PC-9 (cell line): ENCODE results near the gene RBM19. TPM values are rescaled to one million over a fixed set of nuclear protein-coding genes. Genes with fewer than 3 reads are reported as not detected.

Experiments used
- BruUV-seq: library from RNA; stranded (reverse); fragments of 400-500 nt; replicated peaks from 2 replicates; lab custom pipeline; 2021; lab: Mats Ljungman, UMichigan
- CTCF ChIA-PET: fragments of 300-600 bp; sonication (Branson Sonifier 250); formaldehyde crosslinking; loops from one replicate; lab custom pipeline; 2022; ENCODE audit warnings: antibody characterized with exemption; lab: Charles Lee
- POLR2A ChIA-PET: fragments of 300-600 bp; sonication (Branson Sonifier 250); formaldehyde crosslinking; loops from one replicate; lab custom pipeline; 2022; ENCODE audit warnings: antibody characterized with exemption; ENCODE audit not compliant: unreplicated experiment; lab: Charles Lee
- DNase-seq, 2 experiments: peaks; one replicate each; pipeline versions ENCODE4 v3.0.0 to v3.0.0-alpha.2; 2015 to 2022; ENCODE audit warnings: mixed read lengths in 1 of 2
- H2AFZ ChIP-seq: fragments of 200-600 bp; sonication (generic); 2 replicates; pipeline ENCODE4 v1.8.1; 2017; ENCODE audit warnings: antibody characterized with exemption
- H3F3A ChIP-seq: fragments of 200-600 bp; sonication (generic); 2 replicates; pipeline ENCODE4 v1.8.1; 2017; ENCODE audit warnings: antibody characterized with exemption, mild to moderate bottlenecking, low read depth; ENCODE audit not compliant: insufficient read depth
- H3K27ac ChIP-seq: fragments of 200-600 bp; sonication (generic); 2 replicates; pipeline ENCODE4 v1.6.1; 2016; ENCODE audit warnings: mixed run types
- H3K27me3 ChIP-seq: fragments of 200-600 bp; sonication (generic); 2 replicates; pipeline ENCODE4 v1.6.1; 2016; ENCODE audit warnings: low read depth, mixed run types; ENCODE audit not compliant: insufficient read depth
- H3K36me3 ChIP-seq: fragments of 200-600 bp; sonication (generic); 2 replicates; pipeline ENCODE4 v1.6.1; 2016; ENCODE audit warnings: low read depth, mixed run types
- H3K4me1 ChIP-seq: fragments of 200-600 bp; sonication (generic); replicated peaks from 2 replicates; pipeline ENCODE4 v1.6.1; 2016; ENCODE audit warnings: mixed run types; ENCODE audit not compliant: insufficient read depth
- H3K4me2 ChIP-seq: fragments of 200-600 bp; sonication (generic); 2 replicates; pipeline ENCODE4 v1.6.1; 2017; ENCODE audit warnings: mixed run types
- H3K4me3 ChIP-seq: fragments of 200-600 bp; sonication (generic); 2 replicates; pipeline ENCODE4 v1.6.1; 2016; ENCODE audit warnings: mixed run types
- H3K79me2 ChIP-seq: fragments of 200-600 bp; sonication (generic); 2 replicates; pipeline ENCODE4 v1.6.1; 2017; ENCODE audit warnings: low read depth, mixed run types
- H3K9me2 ChIP-seq: fragments of 200-600 bp; sonication (generic); 2 replicates; pipeline ENCODE4 v1.8.1; 2017; ENCODE audit warnings: mild to moderate bottlenecking; ENCODE audit not compliant: insufficient read depth
- H3K9me3 ChIP-seq: fragments of 200-600 bp; sonication (generic); 2 replicates; pipeline ENCODE4 v1.8.1; 2016; ENCODE audit warnings: low read depth; ENCODE audit not compliant: insufficient read depth
- H4K20me1 ChIP-seq: fragments of 200-600 bp; sonication (generic); 2 replicates; pipeline ENCODE4 v1.8.1; 2017; ENCODE audit not compliant: insufficient read depth
- CTCF ChIP-seq: fragments of 200-600 bp; sonication (generic); conservative IDR thresholded peaks from 2 replicates; pipeline ENCODE4 v1.6.1; 2017; ENCODE audit warnings: mixed run types, antibody characterized with exemption, mild to moderate bottlenecking, moderate library complexity
- EZH2 ChIP-seq: fragments of 200-600 bp; sonication (generic); IDR thresholded peaks from 2 replicates; pipeline ENCODE4 v1.8.0; 2017; ENCODE audit warnings: antibody characterized with exemption, low read depth
- intact Hi-C: fragments of 100-400 bp; cut with micrococcal nuclease; formaldehyde crosslinking; loops from one replicate; pipeline ENCODE4 v1.10.0; 2022; ENCODE audit not compliant: unreplicated experiment
- total RNA-seq: library from RNA; stranded (reverse); gene quantifications from 2 replicates; pipeline ENCODE4 v1.2.3, GENCODE V29; 2021

Gene RBM19
- total RNA-seq, 1 experiment from 2014 or later = 23.8 TPM

- CTCF ChIA-PET = interaction anchor here (0.5 kb wide), 1 partner anchor 618 kb away, joined by 3 read pairs; no protein-coding TSS in a partner anchor
- TF ChIP-seq CTCF = no peak
- TF ChIP-seq EZH2 = no peak
- Histone ChIP-seq H3K27ac (no peak overlapping the region), H3K36me3 (no peaks in the 10 kb centered on the region; the same call in 1 of the 2 replicates), H3F3A (no peaks in the 10 kb centered on the region), H4K20me1 (no peaks in the 10 kb centered on the region; the same call in 1 of the 2 replicates), H3K4me2 (no peak overlapping the region), H3K4me3 (no peak overlapping the region), H3K4me1 (no peaks in the 10 kb centered on the region), H3K79me2 (no peaks in the 10 kb centered on the region), H3K9me3 (no peaks in the 10 kb centered on the region), H2AFZ (no peak overlapping the region), H3K27me3 (no peaks in the 10 kb centered on the region), H3K9me2 (no peaks in the 10 kb centered on the region)
- no peak for DNase-seq
- POLR2A ChIA-PET = interaction anchor here (0.7 kb wide), 1 partner anchor 286 kb away, joined by 6 read pairs; no protein-coding TSS in a partner anchor
- no TSS peak for BruUV-seq
- intact Hi-C loops = no loop called here
These were observed 36.7 kb downstream of the RBM19 start for GRCh38 chr12:113929312-113929989.

GRCh38 chr12:113926788-113927187 lies 39.3 kb downstream of the RBM19 start:
- Histone ChIP-seq H3K9me2 (no peaks in the 10 kb centered on the region), H3K36me3 (no peaks in the 10 kb centered on the region; the same call in 1 of the 2 replicates), H4K20me1 (no peaks in the 10 kb centered on the region; the same call in 1 of the 2 replicates), H3K4me2 (no peak overlapping the region), H3K79me2 (no peaks in the 10 kb centered on the region), H3F3A (no peaks in the 10 kb centered on the region), H3K9me3 (no peaks in the 10 kb centered on the region), H3K27ac (no peak overlapping the region), H3K4me3 (no peak overlapping the region), H3K27me3 (no peaks in the 10 kb centered on the region), H3K4me1 (no peaks in the 10 kb centered on the region), H2AFZ (no peak overlapping the region)
- intact Hi-C loops = no loop called here
- CTCF ChIA-PET = no interaction called here
- POLR2A ChIA-PET = no interaction called here
- no peak for DNase-seq
- no peak for TF ChIP-seq CTCF
- TF ChIP-seq EZH2 = no peak
- BruUV-seq = no TSS peak

- TF ChIP-seq CTCF = no peak
- no peak for TF ChIP-seq EZH2
- Histone ChIP-seq H3K4me2 (no peak overlapping the region), H3K79me2 (no peaks in the 10 kb centered on the region), H3K27me3 (no peaks in the 10 kb centered on the region), H4K20me1 (no peaks in the 10 kb centered on the region; the same call in 1 of the 2 replicates), H3K27ac (no peak overlapping the region), H3K4me3 (no peak overlapping the region), H3K4me1 (no peaks in the 10 kb centered on the region), H3F3A (no peaks in the 10 kb centered on the region), H3K9me3 (no peaks in the 10 kb centered on the region), H3K36me3 (no peaks in the 10 kb centered on the region; the same call in 1 of the 2 replicates), H2AFZ (no peak overlapping the region), H3K9me2 (no peaks in the 10 kb centered on the region)
- ChIA-PET POLR2A (no interaction called here), CTCF (no interaction called here)
- intact Hi-C loops = no loop called here
- no TSS peak for BruUV-seq
- no peak for DNase-seq
These were observed 41.8 kb downstream of the RBM19 start for GRCh38 chr12:113924341-113924740.
